GM12874 (cell line): Measurements from ENCODE around the gene ADAMTS4.

Source experiments
- CTCF ChIP-seq: IDR thresholded peaks from 2 replicates; pipeline ENCODE4 v1.5.1; 2011; ENCODE audit warnings: low read depth, mild to moderate bottlenecking, control low read depth, low read length, moderate library complexity; ENCODE audit not compliant: insufficient read depth

ADAMTS4 gene

GRCh38 chr1:161173711-161174110 is 25.1 kb downstream of the ADAMTS4 start:
- no peak for TF ChIP-seq CTCF

GRCh38 chr1:161172776-161173376 is 26.0 kb downstream of the ADAMTS4 start:
- no peak for TF ChIP-seq CTCF

GRCh38 chr1:161172349-161172748 is 26.5 kb downstream of the ADAMTS4 start:
- TF ChIP-seq CTCF = no peak

GRCh38 chr1:161171696-161172095 is 27.2 kb downstream of the ADAMTS4 start:
- TF ChIP-seq CTCF = no peak

- no peak for TF ChIP-seq CTCF
Observed at GRCh38 chr1:161171191-161171590, 27.7 kb downstream of the ADAMTS4 start.

GRCh38 chr1:161168906-161169305 is 29.9 kb downstream of the ADAMTS4 start:
- no peak for TF ChIP-seq CTCF

- TF ChIP-seq CTCF = no peak
Observed at GRCh38 chr1:161166669-161167548, 31.9 kb downstream of the ADAMTS4 start.
